Cardiac fibroblast (primary cell): ENCODE measurements around the gene TOP1.
A peak's percentile ranks its signal among the peaks of the same experiment; 100 is the strongest.

ENCODE experiments used
- DNase-seq, 2 donors: peaks; one replicate each; pipeline versions ENCODE4 v3.0.0 to v3.0.0-alpha.2; 2010; ENCODE audit warnings: low read depth in 2 of 2
- H3K4me3 ChIP-seq, 2 donors: replicated peaks in 1 of 2; 1 replicate in 1 of 2; 2 replicates in 1 of 2; pipeline ENCODE4 v1.5.1; 2011; ENCODE audit warnings: low read depth in 2 of 2, low read length in 2 of 2, mild to moderate bottlenecking in 2 of 2, moderate library complexity in 1 of 2
- TF ChIP-seq, protein P1 (sequence below): IDR thresholded peaks from one replicate; pipeline ENCODE4 v1.5.1; 2011; ENCODE audit warnings: low read depth, mild to moderate bottlenecking, low read length, inconsistent platforms

The TOP1 gene

GRCh38 chr20:41029150-41029901 lies 704 bp downstream of the TOP1 start:
- peak; percentile 20 to 33 for DNase-seq
- H3K4me3 ChIP-seq, result peak overlapping the region; percentile 67 to 75
- TF ChIP-seq, protein P1, sequence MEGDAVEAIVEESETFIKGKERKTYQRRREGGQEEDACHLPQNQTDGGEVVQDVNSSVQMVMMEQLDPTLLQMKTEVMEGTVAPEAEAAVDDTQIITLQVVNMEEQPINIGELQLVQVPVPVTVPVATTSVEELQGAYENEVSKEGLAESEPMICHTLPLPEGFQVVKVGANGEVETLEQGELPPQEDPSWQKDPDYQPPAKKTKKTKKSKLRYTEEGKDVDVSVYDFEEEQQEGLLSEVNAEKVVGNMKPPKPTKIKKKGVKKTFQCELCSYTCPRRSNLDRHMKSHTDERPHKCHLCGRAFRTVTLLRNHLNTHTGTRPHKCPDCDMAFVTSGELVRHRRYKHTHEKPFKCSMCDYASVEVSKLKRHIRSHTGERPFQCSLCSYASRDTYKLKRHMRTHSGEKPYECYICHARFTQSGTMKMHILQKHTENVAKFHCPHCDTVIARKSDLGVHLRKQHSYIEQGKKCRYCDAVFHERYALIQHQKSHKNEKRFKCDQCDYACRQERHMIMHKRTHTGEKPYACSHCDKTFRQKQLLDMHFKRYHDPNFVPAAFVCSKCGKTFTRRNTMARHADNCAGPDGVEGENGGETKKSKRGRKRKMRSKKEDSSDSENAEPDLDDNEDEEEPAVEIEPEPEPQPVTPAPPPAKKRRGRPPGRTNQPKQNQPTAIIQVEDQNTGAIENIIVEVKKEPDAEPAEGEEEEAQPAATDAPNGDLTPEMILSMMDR, result no peak

DNA sequence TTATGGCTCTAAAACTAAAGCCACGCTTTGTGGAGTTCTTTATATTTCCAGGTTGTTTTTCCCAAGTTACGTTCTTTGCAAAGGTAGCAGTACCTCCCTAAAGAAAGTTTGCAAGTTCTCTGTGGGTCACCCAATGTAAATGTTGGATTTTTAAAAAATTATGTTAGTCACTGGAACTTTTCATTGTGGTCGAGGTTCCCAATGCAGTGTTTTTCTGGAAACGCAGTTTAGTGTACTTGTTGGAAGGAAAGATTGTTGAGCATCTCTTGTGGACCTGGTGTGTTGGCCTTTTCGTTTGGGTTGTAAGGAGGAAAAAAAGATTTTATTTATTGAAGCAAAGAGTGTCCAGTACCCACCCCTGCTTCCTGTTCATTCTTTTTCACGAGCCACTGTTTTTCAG lies 1.4 kb downstream of the TOP1 start:
- H3K4me3 ChIP-seq, result peak overlapping the region; percentile 67 to 75
- DNase-seq, result no peak
- TF ChIP-seq, protein P1, result no peak

DNA sequence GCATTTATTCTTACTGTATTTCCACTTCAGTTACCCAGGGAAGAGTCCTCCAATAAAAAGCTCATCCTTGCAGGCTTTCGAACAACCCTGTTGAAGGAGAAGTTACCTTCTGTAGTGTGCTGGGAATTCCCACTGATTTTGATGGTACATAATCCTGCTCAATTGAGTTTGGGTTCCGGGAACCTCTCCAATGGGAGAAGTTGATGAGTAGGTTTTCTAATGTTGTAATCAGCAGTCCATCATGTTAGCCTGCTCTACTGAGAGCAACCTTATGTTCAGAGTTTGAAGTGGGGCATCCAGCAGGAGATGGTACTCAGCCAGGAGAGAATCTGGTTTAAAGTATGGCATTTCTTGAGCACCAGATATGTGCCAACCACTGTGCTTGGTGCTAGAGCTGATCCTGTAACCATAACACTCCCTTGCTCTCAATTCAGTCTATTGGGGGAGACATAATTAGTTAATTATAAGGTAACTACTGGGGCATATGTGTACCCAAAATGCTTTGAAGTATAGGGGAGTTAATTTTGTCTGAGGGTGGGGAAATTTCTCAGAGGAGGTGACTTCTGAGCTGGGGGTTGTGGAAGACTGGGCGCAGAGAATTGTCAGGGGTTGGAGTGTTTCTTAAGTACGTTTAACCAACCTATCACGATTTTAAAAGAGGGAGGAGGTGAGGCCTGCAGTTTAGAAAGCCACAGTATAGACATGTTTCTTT lies 2.1 kb downstream of the TOP1 start:
- peak overlapping the region; percentile 67 to 75 for H3K4me3 ChIP-seq
- TF ChIP-seq, protein P1, result no peak
- peak; percentile 53 to 59 for DNase-seq

- DNase-seq, result no peak
- peak overlapping the region; percentile 67 to 75 for H3K4me3 ChIP-seq
- TF ChIP-seq, protein P1, result no peak
Observed at GRCh38 chr20:41031243-41031619, 2.6 kb downstream of the TOP1 start.

DNA sequence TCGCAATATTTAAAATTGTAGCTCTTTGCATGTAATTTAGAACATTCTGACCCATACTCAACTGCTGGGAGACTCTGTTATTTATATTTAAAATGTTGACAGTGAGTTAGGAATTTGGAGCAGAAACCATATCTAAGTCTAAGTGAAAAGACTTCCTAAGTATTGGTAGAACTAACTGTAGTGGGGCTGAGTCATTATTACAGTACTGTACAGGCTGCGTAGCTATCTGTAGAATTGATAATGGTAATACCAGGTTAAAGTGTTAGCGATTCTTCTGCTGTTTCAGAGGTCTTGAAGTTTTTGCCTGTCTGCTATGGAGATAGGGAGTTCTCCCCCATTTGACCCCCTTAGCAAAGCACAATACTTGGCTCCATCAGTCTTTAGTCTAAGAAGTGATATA lies 3.6 kb downstream of the TOP1 start:
- peak overlapping the region in 1 of 2 donors; percentile 9 for H3K4me3 ChIP-seq
- TF ChIP-seq, protein P1, result no peak
- DNase-seq, result peak; percentile 24 to 36

DNA sequence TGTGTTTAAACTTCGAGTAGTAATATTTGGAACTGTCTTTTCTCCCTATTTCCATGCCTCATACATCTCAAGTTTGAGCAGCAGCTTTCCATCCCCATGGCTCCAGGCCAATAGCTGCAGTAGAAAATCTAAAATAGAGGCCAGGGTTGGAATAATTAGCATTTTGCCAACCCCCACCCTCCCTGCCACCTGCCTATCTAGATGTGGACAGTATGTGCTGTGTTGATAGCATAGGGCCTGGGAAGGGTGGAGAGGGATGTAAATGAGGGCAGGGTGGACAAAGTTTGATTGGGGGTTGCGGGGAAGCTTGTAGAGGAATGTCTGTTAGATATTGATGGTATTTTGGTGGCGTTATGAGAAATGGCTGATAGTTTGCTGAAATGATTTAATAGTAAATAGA lies 5.6 kb downstream of the TOP1 start:
- DNase-seq, result no peak
- H3K4me3 ChIP-seq, result no peak overlapping the region
- TF ChIP-seq, protein P1, result no peak
